Activated CD8-positive, alpha-beta memory T cell treated with anti-CD3 and anti-CD28 coated beads for 1 hour (primary cell): ENCODE data around the gene CMBL.
"Not testable (repeated sequence)": the region's sequence is repeated elsewhere in the genome, so short reads cannot be mapped to it uniquely, and the experiment has no call there.

ENCODE experiments used
- DNase-seq, 2 donors: peaks; one replicate each; pipeline ENCODE4 v3.0.0-alpha.2; 2020; ENCODE audit warnings: low read depth in 1 of 2; ENCODE audit errors: extremely low read depth in 1 of 2

CMBL gene

DNA sequence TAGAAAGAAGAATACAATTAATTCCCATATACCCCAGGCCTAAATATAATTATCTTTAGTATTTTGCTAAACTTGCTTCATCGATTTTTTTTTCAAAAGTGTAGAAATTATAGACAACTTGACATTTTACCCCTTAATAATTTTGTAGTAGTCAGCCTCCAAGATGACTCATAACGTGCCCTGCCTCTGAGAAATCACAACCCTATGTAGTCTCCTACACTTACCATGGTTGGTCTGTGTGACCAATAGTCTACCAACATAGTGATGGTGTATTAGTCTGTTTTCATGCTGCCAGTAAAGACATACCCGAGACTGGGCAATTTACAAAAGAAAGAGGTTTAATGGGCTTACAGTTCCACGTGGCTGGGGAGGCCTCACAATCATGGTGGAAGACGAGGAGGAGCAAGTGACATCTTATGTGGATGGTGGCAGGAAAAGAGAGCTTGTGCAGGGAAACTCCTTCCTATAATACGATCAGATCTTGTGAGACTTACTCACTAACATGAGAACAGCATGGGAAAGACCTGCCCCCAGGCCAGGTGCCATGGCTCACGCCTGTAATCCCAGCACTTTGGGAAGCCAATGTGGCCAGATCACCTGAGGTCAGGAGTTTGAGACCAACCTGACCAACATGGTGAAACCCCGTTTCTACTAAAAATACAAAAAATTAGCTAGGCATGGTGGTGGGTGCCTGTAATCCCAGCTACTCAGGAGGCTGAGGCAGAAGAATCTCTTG lies 3.3 kb upstream of the CMBL start:
- not testable (repeated sequence) for DNase-seq

- no peak for DNase-seq
Observed at GRCh38 chr5:10310066-10310779, 2.5 kb upstream of the CMBL start.

DNA sequence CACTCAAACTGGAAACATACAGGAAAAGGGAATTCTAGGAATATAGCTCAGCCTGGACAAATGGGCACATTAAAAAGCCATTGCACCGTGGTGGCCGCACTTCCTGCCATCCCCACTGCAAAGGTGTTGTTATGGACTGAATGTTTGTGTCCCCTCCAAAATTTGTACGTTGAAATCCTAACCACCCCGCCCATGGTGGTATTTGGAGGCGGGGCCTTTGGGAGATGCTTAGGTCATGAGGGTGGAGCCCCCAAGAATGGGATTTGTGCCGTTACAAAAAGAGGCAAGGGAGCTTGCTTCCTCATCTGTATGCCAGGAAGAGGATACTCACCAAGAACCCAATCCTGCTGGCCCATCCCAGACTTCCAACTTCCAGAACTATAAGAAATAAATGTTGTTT lies 1.1 kb upstream of the CMBL start:
- no peak for DNase-seq

- no peak for DNase-seq
Observed at GRCh38 chr5:10306806-10307205, 896 bp downstream of the CMBL start.

DNA sequence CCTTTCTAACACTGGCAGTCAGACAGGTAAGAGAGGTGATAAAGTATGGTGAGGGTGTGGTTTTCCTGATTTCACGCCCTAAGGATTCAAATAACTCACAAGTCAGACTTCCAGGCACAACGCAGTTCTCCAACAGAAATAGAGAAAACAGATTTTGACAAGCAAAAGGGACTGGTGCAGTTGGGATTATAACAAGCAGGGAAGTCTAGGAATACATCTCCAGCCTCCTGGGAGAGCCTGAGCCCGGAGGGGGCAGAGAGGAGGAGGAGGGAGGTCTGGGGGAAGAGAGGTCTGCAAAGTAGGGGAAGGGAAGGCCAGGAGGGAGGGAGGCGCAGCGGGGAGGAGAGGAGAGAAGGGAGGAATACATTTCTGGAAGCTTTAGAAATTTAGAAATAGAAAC lies 1.6 kb downstream of the CMBL start:
- no peak for DNase-seq

DNA sequence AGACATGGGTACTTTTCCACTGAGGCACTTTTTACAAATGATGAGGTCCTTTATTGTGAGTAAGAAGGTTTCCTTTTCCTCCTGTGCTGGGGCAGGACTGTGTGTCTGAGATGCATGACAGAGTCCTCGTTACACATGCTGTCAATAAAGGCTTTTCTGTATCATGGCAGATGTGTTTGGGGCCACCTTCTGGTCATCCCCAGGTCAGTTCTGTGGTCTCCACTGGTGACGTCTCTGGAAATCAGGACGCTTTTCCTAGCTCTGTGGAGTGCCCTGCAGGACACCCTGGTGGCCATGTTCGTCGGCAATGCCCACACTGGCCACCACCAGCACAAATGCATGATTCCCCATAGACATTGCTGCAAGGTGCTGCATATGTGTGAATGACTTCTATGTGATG lies 2.8 kb downstream of the CMBL start:
- DNase-seq: no peak

DNA sequence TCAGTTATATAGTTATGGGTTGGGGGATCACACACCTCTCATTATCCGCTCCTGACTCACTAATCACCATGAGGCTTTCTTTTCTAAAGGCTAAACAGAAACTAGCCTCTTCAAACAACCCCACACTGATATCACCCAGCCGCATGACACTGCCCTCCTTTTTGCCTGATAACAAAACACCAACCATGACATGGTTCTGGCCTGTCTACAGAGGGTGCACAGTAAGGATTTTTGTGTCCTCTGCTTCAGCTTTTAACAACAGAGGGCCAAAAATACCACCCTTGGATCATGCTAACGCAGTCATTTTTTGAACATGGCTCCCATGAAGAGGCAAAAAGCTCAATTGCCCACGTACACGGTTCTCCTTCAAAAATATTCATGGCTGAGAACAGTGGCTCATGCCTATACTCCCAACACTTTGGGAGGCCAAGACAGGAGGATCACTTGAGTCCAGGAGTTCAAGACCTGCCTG lies 4.0 kb downstream of the CMBL start:
- DNase-seq: no peak

DNA sequence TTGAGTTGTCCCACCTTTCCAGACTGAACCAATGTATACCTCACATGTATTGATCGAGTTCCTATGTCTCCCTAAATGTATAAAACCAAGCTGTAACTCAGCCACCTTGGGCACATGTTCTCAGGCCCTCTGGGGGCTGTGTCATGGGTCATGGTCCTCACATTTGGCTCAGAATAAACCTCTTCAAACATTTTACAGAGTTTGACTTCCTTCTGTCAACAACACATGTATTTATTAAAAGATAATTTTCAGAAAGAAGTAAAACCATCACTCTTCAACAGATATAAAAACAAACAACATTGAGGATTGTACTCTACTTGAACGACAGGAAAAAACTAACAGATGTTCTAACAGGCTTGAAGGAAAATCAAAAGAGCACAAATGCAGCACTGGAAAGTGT lies 4.5 kb downstream of the CMBL start:
- no peak for DNase-seq

- no peak for DNase-seq
Observed at GRCh38 chr5:10301842-10302610, 5.7 kb downstream of the CMBL start.

GRCh38 chr5:10301266-10301665 lies 6.4 kb downstream of the CMBL start:
- DNase-seq: no peak

DNA sequence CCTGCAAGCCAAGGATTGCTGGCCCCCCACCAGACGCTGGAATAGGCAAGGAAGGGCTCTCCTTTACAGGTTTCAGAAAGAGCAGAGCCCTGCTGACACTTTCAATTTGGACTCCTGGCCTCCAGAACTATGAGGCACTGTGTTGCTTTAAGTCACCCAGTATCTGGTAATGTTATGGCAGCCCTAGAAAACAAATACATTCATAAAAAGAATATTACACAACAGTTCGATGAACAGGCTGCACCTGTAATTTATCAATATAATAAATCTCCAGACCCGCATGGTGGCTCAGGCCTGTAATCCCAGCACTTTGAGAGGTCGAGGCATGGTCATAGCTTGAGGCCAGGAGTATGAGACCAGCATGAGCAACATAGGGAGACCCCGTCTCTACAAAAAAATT lies 7.5 kb downstream of the CMBL start:
- DNase-seq: no peak

GRCh38 chr5:10297646-10298204 lies 10.0 kb downstream of the CMBL start:
- DNase-seq: no peak

DNA sequence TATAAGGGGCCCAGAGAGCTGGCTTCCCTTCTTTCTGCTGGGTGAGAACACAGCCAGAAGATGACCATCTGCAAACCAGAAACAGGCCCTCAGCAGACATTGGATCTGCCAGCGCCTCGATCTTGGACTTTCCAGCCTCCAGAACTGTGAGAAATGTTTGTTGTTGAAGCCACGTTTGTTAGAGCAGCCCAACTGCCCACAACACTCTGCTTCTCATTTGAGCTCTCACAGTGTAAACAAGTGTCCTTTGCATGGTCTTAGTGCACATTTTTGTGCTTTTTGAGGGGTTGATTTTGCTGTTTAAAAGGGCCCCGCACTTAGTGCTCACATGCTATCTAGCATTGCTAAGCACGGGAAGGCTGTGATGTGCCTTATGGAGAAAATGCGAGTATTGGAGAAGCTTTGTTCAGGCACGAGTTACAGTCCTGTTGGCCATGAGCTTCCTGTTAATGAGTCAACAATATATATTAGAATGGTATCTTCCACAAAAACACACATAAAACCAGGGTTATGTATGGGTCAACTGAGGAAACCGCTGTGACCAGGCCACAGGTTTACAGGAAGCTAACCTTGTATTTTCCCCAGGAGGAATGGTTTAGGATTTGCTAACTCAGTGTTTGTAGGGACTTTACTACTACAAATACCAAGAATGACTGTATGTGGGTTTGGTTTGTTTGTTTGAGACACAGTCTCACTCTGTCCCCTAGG lies 11.9 kb downstream of the CMBL start:
- DNase-seq: no peak

DNA sequence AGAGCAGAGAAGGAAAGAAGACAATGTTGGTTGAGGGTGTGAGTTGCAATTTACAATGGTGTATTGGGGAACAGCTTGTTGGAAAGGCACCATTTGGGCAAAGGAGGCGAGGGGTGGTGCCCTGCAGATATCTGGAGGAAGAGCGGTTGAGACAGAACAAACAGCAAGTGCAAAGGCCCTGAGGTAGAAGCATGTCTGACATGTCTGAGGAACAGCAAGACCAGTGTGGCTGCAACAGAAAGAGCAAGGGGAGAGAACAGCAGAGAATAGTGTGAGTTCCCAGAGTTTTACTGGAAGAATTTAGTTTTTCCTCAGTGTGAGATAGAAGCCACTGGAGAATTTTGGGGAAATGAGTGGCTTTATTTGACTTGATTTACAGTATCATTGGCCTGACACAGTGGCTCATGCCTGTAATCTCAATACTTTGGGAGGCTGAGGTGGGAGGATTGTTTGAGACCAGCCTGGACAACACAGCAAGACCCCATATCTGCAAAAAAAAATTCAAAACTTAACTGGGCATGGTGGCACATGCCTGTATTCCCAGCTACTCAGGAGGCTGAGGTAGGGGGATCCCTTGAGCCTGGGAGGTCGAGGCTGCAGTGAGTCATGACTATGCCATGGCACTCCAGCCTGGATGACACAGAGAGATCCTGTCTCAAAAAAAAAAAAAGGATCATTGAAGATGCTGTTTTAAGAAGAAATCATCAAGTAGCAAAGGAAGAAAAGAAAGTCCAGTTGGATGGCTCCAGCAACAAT lies 13.6 kb downstream of the CMBL start:
- DNase-seq: no peak

GRCh38 chr5:10291692-10292339 lies 15.9 kb downstream of the CMBL start:
- DNase-seq: no peak

GRCh38 chr5:10290438-10290837 lies 17.3 kb downstream of the CMBL start:
- DNase-seq: no peak

DNA sequence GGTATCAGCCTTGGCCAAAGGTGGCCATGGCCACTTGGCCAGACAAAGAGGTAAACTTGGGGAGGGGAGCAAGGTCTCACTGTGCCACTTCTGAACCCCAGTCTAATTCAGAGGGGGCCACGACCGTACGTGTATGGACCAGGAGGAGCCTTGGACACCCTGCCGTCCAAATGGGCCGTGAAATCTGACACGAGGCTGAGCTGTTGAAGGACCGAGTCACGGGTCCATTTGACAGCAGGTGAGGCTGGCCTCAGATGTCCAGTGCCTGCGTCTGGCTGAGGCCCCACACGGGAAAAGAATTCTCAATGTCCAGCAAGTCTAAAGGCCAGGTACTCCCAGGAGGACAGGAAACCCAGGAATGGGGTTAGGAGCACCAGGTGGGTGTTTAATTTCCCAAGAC lies 17.7 kb downstream of the CMBL start:
- DNase-seq: no peak

DNA sequence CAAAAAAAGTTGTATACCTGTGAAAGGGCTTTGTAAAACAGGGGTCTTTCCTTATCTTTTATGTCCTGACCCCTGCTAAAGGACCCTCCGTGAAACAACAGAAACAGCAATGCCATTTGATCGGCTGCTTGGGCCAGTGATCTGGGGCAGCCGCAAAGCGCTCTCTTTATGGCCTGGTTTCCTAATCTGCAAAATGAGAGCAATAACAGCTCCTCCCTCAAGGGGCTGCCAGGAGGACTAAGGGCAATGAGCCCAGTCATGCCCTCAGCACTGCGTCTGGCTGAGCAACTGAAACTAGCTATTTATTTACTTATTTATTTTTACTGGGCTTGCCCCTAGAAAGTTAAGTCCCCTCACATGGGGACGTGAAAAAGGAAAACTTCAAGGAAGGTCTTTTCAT lies 18.3 kb downstream of the CMBL start:
- DNase-seq: no peak

DNA sequence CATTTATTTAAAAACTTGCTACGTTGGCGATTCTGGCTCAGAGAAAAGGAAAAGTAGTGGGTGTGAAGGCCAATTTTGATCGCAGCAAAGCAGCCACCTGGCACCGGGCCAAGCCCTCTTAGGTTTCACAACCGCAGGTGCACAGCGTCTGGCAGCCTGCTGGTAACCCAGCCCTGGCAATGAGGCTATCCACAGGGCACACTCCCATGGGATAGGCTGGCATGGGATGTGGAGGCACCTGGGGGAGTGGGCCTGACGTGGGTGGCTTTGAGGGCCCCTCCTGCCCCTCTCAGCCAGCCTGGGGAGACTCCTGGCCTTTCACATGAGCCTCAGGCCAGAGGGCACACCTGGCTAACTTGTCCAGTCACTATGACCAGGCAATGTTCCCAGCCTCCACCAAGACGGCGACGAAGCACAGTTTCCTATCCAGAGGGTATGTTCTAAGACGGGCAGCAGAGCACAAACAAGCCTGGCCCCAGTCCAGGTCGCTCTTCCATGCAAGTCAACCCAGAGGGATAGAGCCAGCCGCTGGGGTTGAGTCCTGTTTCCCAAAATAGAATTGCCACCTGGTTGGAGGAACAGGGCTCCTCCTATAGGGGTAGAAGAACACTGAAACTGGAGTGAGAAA lies 19.0 kb downstream of the CMBL start:
- DNase-seq: peak in 1 of 2 donors; percentile 2
